ENCODE data around the gene NUS1. TPM values are rescaled to one million over a fixed set of nuclear protein-coding genes. Genes with fewer than 3 reads are reported as not detected.

The NUS1 gene
- total RNA-seq (2011; cell fraction: chromatin; rRNA removed; ENCODE audit: low replicate concordance): 15.7 and 44.4 TPM in 2 replicates
- total RNA-seq (2011; cell fraction: nucleolus; rRNA removed): 14.0 and 18.4 TPM in 2 replicates
- total RNA-seq (2011; cell fraction: nucleoplasm; rRNA removed): 35.5 and 66.0 TPM in 2 replicates
- 16.3 and 19.0 TPM in 2 replicates for total RNA-seq (2014; rRNA removed)
- 38.4 and 43.4 TPM in 2 replicates for total RNA-seq (2014; rRNA removed; fragmentation: Illumina TruSeq; extraction: Trizol)
- total RNA-seq (2015; rRNA removed; fragmentation: Illumina TruSeq; extraction: Trizol): 24.3 and 26.4 TPM in 2 replicates
- total RNA-seq (2021): 47.1 and 51.4 TPM in 2 replicates
- polyA plus RNA-seq (2011; rRNA removed): 19.7 and 25.9 TPM in 2 replicates
- polyA plus RNA-seq (2011; cell fraction: cytosol; rRNA removed): 6.5 and 15.2 TPM in 2 replicates
- polyA plus RNA-seq (2011; cell fraction: nucleus; rRNA removed): 11.0 and 17.4 TPM in 2 replicates
- polyA plus RNA-seq (2012): 33.3 and 35.9 TPM in 2 replicates
- 45.6 and 53.7 TPM in 2 replicates for polyA plus RNA-seq (2014; fragmentation: Illumina TruSeq; extraction: Trizol)
- polyA plus RNA-seq (2014; fragmentation: Nextera tagmentation; extraction: Ambion mirVana): 10 to 100 TPM; 21.7 to 22.9 TPM
- 29.1 and 29.9 TPM in 2 replicates for polyA plus RNA-seq (2014; rRNA removed)
- 28.2 and 32.5 TPM in 2 replicates for polyA minus RNA-seq (2011; rRNA and poly(A)+ RNA removed)
- 17.9 and 18.1 TPM in 2 replicates for polyA minus RNA-seq (2011; cell fraction: cytosol; rRNA and poly(A)+ RNA removed)
- polyA minus RNA-seq (2011; cell fraction: nucleus; rRNA and poly(A)+ RNA removed): 8.2 and 16.6 TPM in 2 replicates
- percentile 95 among the genes with signal in this experiment for Bru-seq, nascent RNA
- percentile 96 among the genes with signal in this experiment for BruChase-seq, experiment 1, labeled RNA remaining after a 2-hour chase
- BruChase-seq, experiment 2, labeled RNA remaining after a 6-hour chase: percentile 95 among the genes with signal in this experiment
- long read RNA-seq, experiment 1, full-length matches to known transcripts: 136 of 212 reads
- long read RNA-seq, experiment 1, partial matches to known transcripts: 45 of 212 reads
- long read RNA-seq, experiment 1, other reads (novel, unspliced or antisense): 31 of 212 reads
- long read RNA-seq, experiment 2, full-length matches to known transcripts: 7 of 66 reads
- long read RNA-seq, experiment 2, partial matches to known transcripts: 22 of 66 reads
- long read RNA-seq, experiment 2, other reads (novel, unspliced or antisense): 37 of 66 reads
- long read RNA-seq, experiment 3, full-length matches to known transcripts: 7 of 23 reads
- long read RNA-seq, experiment 3, partial matches to known transcripts: 1 of 23 reads
- long read RNA-seq, experiment 3, other reads (novel, unspliced or antisense): 15 of 23 reads

DNA sequence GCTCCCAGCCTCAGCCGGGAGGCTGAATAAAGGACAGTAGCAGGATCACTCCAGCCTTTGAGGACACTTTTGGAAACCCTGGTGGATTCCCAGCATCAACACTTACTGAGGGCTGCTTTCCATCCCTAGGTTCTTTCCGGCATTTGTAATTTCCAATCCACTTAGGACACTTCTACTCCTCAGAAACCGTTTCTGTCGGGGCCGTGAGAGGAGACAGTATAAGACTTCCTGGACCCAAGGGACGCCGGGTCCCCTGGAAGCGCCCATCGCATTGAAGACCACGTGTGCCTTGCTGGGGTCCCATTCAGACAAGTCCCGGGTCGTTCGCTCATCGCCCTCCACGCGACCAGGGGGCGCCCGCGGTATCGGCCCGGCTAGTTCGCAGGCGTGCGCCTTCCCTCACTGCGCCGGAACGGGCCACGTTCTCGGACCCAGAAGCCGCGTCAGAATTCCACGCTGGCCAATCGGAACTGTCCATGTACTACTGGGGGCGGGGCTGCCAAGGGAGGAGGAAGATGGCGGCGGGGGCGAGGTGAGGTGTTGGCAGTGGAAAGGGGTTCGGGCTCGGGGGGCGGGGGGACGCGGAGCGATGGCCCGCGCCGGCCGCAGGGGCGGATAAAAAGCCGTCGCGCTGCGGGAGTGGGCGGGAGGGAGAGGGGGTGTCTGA lies at the start of gene NUS1:
Gene NUS1, plus strand, starts transcription at position 479 of the 667 bp plus-strand sequence. CDS start 202 bp downstream, outside the sequence.
- Histone ChIP-seq H2AFZ (ENCODE audit: low read depth, low read length) (peak within 1 kb of the TSS; percentile 95), H3K27me3 (ENCODE audit: control insufficient read depth in 2 of 2, insufficient read depth in 2 of 2, low read length in 2 of 2) (no peaks in the 10 kb centered on the region), H3K4me3 (peak within 1 kb of the TSS; percentile 89), H3K9ac (ENCODE audit: insufficient read depth in 1 of 2, low read depth in 2 of 2, low read length in 2 of 2) (peak within 1 kb of the TSS; percentile 94), H3K4me1 (replicated peaks in 1 of 2; ENCODE audit: control insufficient read depth in 2 of 2, insufficient read depth in 2 of 2, low read length in 2 of 2) (peaks cover 8 to 33% of the 10 kb centered on the region in 2 experiments), H3K36me3 (ENCODE audit: control insufficient read depth, insufficient read depth, low read length) (peaks cover 41% of the 10 kb centered on the region), H3K27ac (ENCODE audit: extremely low read depth, low read depth, low read length) (peak within 1 kb of the TSS; percentile 91), H4K20me1 (replicated peaks; ENCODE audit: control insufficient read depth, insufficient read depth, low read length) (peaks cover 26% of the 10 kb centered on the region), H3K9me1 (ENCODE audit: control insufficient read depth, insufficient read depth, low read length) (no peaks in the 10 kb centered on the region), H3K9me3 (replicated peaks; ENCODE audit: control insufficient read depth, insufficient read depth, low read depth, low read length) (peaks cover 5% of the 10 kb centered on the region), H3K4me2 (ENCODE audit: insufficient read depth, low read length) (peak within 1 kb of the TSS; percentile 99), H3K79me2 (ENCODE audit: control insufficient read depth, insufficient read depth, low read length) (peaks cover 80% of the 10 kb centered on the region)
- ATAC-seq: peak; percentile 93
- no TSS peak for BruUV-seq (replicated peaks)
- FAIRE-seq: peak; percentile 88
- intact Hi-C loops (cut with micrococcal nuclease) (loop anchor here (1.0 to 10.0 kb wide), 3 partner anchors 21 to 200 kb away; no protein-coding TSS in a partner anchor), in situ Hi-C loops (cut with MboI) (no loop called here)
- peak; percentile 94 to 98 (median 95) for DNase-seq (ENCODE audit: extremely low read depth in 1 of 4, low spot score in 3 of 4)
- 0% methylated on average over 25 of the region's 53 CpGs for WGBS (ENCODE audit: insufficient coverage, low coverage, missing lambda C conversion rate)
- CTCF ChIA-PET (ENCODE audit: low intra/inter-chr PET ratio): no interaction called here
- POLR2A ChIA-PET: no interaction called here
- TF ChIP-seq PATZ1 (CRISPR knock-in tag; IDR thresholded peaks at IDR 0.05; ENCODE audit: borderline replicate concordance) (no peak), MXI1 (IDR thresholded peaks at IDR 0.05; ENCODE audit: low read depth, low read length) (peak; percentile 80), STAG1 (CRISPR knock-in tag; IDR thresholded peaks at IDR 0.05; ENCODE audit: borderline replicate concordance) (no peak), NCOA6 (IDR thresholded peaks at IDR 0.05) (peak; percentile 74), SOX6 (IDR thresholded peaks at IDR 0.05) (peak; percentile 67), ZNF24 (IDR thresholded peaks at IDR 0.05) (peak; percentile 51; the same call in 1 of the 2 replicates), ZNF121 (CRISPR knock-in tag; conservative IDR thresholded peaks at IDR 0.05) (peak; percentile 72; the same call in 1 of the 2 replicates), CXXC5 (CRISPR knock-in tag; IDR thresholded peaks at IDR 0.05) (peak; percentile 93), CBX5 (IDR thresholded peaks at IDR 0.05; ENCODE audit: borderline replicate concordance, low read depth) (0 out of 2 replicates have a peak, but pooled peaks have one; percentile 26), PHF8 (IDR thresholded peaks at IDR 0.05; ENCODE audit: borderline replicate concordance, low read length) (peak; percentile 40; the same call in 1 of the 2 replicates), ZNF766 (CRISPR knock-in tag; conservative IDR thresholded peaks at IDR 0.05) (0 out of 2 replicates have a peak, but pooled peaks have one; percentile 33), L3MBTL2 (IDR thresholded peaks at IDR 0.05) (peak; percentile 77), CTCF (IDR thresholded peaks at IDR 0.05 in 2 of 3, conservative IDR thresholded peaks at IDR 0.05 in 1 of 3; ENCODE audit: insufficient read depth in 2 of 3, low read depth in 1 of 3, low read length in 3 of 3) (peak; percentile 84 to 85 (median 85))
